ENCODE results near the gene PHF14.
A peak's percentile ranks its signal among the peaks of the same experiment; 100 is the strongest.

GRCh38 chr7:10973061-10973941, at the start of gene PHF14:
- TF ChIP-seq CTCF (IDR thresholded peaks at IDR 0.05) (no peak), POLR2A (IDR thresholded peaks at IDR 0.05) (peak; percentile 69 to 93 (median 90))

All from body of pancreas (tissue), 4 donors.